GM12801 (cell line): ENCODE results near the gene PBRM1.

ENCODE experiments used
- TF ChIP-seq, protein P1 (sequence below): IDR thresholded peaks from one replicate; pipeline ENCODE4 v1.5.1; 2011; ENCODE audit warnings: control low read depth; ENCODE audit not compliant: insufficient read length; ENCODE audit errors: extremely low read depth

PBRM1 gene

DNA sequence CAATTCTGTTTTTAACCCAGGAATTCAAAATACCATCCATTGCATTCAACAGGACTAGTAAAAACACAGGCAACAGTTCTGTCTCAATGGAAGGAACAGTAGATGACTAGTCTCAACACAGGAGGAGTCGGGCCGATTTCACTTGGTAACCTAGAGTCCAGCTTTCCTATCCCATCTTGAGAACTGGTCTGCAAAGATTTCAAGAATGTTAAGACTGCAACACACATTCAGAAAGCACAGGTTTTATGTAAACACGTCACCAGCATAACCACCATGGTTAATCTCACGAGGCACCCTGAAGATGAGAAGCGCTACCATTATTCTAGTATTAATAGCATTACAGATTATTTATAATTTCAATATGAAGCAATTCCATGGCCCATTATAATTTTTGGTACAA, 127.3 kb downstream of the PBRM1 start:
- TF ChIP-seq, protein P1, sequence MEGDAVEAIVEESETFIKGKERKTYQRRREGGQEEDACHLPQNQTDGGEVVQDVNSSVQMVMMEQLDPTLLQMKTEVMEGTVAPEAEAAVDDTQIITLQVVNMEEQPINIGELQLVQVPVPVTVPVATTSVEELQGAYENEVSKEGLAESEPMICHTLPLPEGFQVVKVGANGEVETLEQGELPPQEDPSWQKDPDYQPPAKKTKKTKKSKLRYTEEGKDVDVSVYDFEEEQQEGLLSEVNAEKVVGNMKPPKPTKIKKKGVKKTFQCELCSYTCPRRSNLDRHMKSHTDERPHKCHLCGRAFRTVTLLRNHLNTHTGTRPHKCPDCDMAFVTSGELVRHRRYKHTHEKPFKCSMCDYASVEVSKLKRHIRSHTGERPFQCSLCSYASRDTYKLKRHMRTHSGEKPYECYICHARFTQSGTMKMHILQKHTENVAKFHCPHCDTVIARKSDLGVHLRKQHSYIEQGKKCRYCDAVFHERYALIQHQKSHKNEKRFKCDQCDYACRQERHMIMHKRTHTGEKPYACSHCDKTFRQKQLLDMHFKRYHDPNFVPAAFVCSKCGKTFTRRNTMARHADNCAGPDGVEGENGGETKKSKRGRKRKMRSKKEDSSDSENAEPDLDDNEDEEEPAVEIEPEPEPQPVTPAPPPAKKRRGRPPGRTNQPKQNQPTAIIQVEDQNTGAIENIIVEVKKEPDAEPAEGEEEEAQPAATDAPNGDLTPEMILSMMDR = no peak

DNA sequence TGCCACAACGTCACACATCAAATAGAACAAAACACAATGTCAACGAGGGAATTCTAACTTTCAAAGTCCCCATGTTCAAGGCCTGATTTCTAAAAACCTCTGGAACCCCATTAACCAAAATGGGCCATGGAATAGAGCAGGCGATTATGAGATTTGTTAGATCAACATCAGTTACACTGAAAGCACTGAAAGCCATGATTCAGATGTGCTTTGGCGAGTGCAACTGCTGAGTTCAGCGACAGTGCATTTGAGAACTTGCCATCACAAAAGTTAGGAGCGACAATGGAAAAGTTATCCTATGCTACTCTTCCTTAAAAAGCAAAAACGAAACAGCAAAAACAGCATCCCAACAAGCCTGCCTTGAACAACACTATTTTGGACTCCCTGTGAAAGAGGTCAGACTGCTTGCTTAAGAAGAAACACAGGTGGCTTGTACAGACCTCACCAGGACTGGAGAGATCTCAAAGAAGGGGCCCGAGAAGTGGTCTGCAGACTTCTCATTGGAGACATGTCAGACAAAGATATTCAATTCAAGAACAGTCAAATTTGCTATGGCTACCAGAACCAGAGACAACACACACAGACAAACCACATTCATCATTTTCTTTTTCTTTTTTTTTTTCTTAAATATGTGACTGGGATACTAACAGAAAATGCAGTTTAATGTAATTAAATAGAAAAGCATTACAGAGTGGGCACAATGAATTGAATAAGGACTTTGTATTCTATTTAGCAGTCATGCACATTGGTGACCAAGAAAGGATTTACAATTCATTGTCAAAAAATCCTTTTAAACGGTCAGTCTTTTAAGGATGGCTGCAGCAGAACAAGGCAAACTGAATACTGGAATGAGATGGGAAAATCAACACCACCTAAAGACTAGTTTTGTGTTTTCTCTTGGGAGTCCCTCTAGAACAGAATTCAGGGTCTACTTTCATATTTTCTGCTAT, 128.4 kb downstream of the PBRM1 start:
- TF ChIP-seq, protein P1 = no peak

DNA sequence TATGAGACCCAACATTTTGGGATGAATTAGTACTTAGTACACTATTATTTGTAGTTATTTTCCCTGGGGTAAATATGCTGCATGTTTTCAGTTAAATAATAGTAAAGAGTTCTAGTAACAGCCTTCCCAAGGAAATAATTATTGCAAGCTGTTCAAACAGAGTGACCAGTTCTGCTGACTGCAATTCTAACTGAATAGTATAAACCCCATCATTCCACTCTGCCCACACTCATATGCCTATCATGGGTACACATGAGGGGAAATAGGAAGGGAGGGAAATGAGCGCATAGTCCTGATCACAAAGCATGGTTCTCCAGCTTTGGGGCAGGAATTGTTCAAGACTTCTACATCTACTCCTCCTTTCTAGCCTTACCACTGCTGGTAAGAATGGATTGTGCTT, 130.7 kb downstream of the PBRM1 start:
- TF ChIP-seq, protein P1 = no peak

DNA sequence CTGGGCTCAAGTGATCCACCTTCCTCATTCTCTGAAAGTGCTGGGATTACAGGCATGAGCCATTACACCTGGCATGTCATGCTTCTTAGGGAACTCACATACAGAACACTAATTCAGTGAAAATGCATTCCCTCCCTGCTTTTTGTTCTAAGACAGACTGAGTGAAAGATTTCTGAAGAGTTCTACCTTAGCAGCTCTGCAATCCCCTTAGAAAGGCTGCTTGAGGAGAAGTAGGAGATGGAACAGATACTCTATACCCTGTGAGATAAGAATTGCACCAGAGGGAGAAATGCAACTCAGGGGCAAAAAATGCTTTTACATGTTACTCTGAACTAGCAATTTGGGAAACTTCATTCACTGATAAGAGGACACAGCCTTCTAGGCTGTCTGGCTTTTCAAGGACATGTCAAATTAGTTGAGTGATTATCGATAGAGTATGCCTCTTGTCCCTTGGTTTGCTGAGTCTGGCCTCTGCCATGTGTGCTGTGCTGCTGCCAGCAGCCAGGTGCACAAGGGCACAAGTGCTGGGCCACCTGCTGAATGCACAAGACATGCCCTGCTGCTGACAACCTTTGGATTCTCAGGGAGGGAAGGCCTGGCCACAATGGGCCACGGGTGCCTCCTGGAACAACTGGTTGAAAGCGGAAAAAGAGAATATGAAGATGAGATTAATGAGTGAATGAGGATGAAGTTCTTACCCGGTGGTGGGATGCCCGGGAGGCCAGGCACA, 131.5 kb downstream of the PBRM1 start:
- TF ChIP-seq, protein P1 = no peak

DNA sequence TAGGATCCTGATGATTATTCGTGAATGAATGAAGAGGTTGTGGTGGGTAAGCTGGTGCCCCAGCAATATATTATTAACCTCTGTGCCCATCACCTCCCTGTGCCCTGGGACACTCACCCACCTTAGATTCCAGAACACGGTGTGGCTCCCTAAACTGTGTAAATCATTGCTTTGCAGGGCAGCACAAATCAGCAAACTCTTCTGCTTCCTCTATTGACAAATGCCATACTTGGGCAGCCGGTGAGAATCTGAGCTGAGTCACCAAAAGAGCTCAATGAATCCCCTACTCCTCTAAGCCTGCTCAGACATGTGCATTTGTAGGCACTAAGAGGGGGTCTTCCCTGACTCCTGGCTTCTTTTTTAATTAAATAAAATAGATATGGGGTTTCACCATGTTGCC, 133.6 kb downstream of the PBRM1 start:
- TF ChIP-seq, protein P1 = no peak

DNA sequence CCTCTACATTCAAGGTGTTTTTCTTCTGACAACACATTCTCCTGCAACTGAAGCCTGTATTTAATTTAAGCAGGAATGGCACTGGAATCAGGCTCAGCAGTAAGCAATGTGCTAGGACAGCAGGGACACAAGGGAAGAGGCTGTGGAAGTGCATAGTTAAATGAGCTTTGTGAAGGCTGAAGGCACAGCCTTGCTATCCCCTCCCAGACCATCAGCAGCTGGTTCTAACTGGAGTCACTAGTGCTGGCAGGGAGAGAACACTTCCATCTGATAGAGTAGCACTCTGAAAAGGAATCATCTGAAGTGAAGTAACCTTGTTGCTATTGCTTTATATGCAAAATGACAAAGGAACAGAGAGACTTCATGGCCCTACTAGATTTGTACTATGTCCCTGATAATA, 134.6 kb downstream of the PBRM1 start:
- TF ChIP-seq, protein P1 = no peak

DNA sequence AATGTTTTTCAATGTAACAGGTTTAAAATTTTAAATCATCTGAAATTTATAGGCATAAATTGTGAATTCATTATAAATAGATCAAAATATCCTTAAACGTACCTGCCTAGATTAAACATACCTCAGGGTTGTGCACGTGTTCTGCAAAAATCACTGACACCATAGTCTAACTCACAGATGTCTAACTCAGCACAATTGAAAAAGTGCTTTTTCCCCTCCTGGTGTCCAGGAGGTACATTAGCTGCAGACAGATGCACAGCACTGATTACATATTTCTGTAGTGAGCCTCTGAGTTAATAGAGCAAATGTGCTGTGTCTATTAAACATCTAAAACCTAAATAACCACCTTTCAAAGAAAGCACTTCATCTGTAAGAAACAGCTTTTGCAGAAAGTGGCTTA, 138.6 kb downstream of the PBRM1 start:
- TF ChIP-seq, protein P1 = no peak
